A549 (cell line): ENCODE measurements around the gene SNTB2. TPM values are rescaled to one million over a fixed set of nuclear protein-coding genes. Genes with fewer than 3 reads are reported as not detected.

Experiments used
- ATAC-seq, 2 experiments: fragments of 200-7000 bp in 1 of 2; fragments of >200 bp in 1 of 2; cut with Nextera tagmentation in 1 of 2; cut with Tn5 transposase in 1 of 2; 3 replicates each; pipeline versions ENCODE4 v1.8.0 to v1.9.1; 2018 to 2020; ENCODE audit warnings: mild to moderate bottlenecking in 1 of 2, moderate library complexity in 1 of 2
- CTCF ChIA-PET: fragments of 300-600 bp; sonication (Branson Sonifier 250); formaldehyde crosslinking; extraction: SDS; loops from one replicate; lab custom pipeline; 2021; ENCODE audit warnings: antibody characterized with exemption, inconsistent platforms; lab: Yijun Ruan, JAX
- POLR2A ChIA-PET: fragments of 350-600 bp; formaldehyde crosslinking; extraction: SDS; loops from one replicate; lab custom pipeline; 2021; ENCODE audit warnings: antibody characterized with exemption, inconsistent platforms; lab: Yijun Ruan, JAX
- DNase-seq, 2 experiments: peaks; one replicate each; pipeline versions ENCODE4 v3.0.0 to v3.0.0-alpha.2; 2011 to 2016; ENCODE audit warnings: low read depth in 1 of 2, low spot score in 1 of 2
- FAIRE-seq: peaks from 2 replicates; lab custom pipeline; 2011; peaks lifted over from hg19 to GRCh38; lab: Jason Lieb, UNC
- H3K27ac ChIP-seq, 2 experiments: fragments of >200 bp; sonication (Bioruptor Twin); formaldehyde crosslinking; 3 replicates each; pipeline ENCODE4 v1.5.1; 2016 to 2017
- H3K4me1 ChIP-seq: fragments of >200 bp; sonication (Bioruptor Twin); formaldehyde crosslinking; 3 replicates; pipeline ENCODE4 v1.6.1; 2016
- H3K4me2 ChIP-seq: fragments of >200 bp; sonication (Bioruptor Twin); formaldehyde crosslinking; 3 replicates; pipeline ENCODE4 v1.6.1; 2016
- H3K4me3 ChIP-seq: fragments of >200 bp; sonication (Bioruptor Twin); formaldehyde crosslinking; 3 replicates; pipeline ENCODE4 v1.5.1; 2016
- H3K9me3 ChIP-seq: fragments of >200 bp; sonication (Bioruptor Twin); formaldehyde crosslinking; 3 replicates; pipeline ENCODE4 v1.6.1; 2016
- BHLHE40 ChIP-seq: IDR thresholded peaks from 2 replicates; pipeline ENCODE4 v1.6.1; 2012; ENCODE audit warnings: low read depth, low read length, inconsistent platforms
- CEBPB ChIP-seq, 2 experiments: fragments of >200 bp in 1 of 2; sonication (Bioruptor Twin) in 1 of 2; formaldehyde crosslinking in 1 of 2; IDR thresholded peaks; 2 replicates each; pipeline ENCODE4 v1.6.1; 2012 to 2016
- CHD2 ChIP-seq: fragments of 150-350 bp; IDR thresholded peaks from 2 replicates; pipeline ENCODE4 v1.6.1; 2014; ENCODE audit warnings: low read length; ENCODE audit not compliant: partially characterized antibody
- CHD4 ChIP-seq: fragments of 200-600 bp; sonication (generic); IDR thresholded peaks from 2 replicates; pipeline ENCODE4 v1.6.1; 2016; ENCODE audit warnings: antibody characterized with exemption, mild to moderate bottlenecking, borderline replicate concordance
- EP300 ChIP-seq, 2 experiments: fragments of >200 bp; sonication (Bioruptor Twin); formaldehyde crosslinking; IDR thresholded peaks; 2 replicates in 1 of 2; 3 replicates in 1 of 2; pipeline ENCODE4 v1.6.1; 2016 to 2017
- FOSB ChIP-seq: fragments of 250-450 bp; sonication (Bioruptor Pico); IDR thresholded peaks from 2 replicates; pipeline ENCODE4 v1.5.0; 2020; ENCODE audit warnings: mild to moderate bottlenecking, moderate library complexity
- FOSL2 ChIP-seq, 2 experiments: fragments of 450-650 bp in 1 of 2; fragments of >200 bp in 1 of 2; sonication (Bioruptor Twin) in 1 of 2; formaldehyde crosslinking; IDR thresholded peaks; 2 replicates each; pipeline versions ENCODE4 v1.5.0 to v1.6.1; 2016 to 2020; ENCODE audit warnings: mild to moderate bottlenecking in 1 of 2, moderate library complexity in 1 of 2
- FOXS1 ChIP-seq: fragments of 250-450 bp; sonication (Bioruptor Pico); IDR thresholded peaks from 2 replicates; pipeline ENCODE4 v1.5.0; 2020; ENCODE audit warnings: mild to moderate bottlenecking, moderate library complexity
- GATA3 ChIP-seq: IDR thresholded peaks from 2 replicates; pipeline ENCODE4 v1.6.1; 2012; ENCODE audit warnings: borderline replicate concordance
- HEYL ChIP-seq: fragments of 250-450 bp; sonication (Bioruptor Pico); IDR thresholded peaks from 2 replicates; pipeline ENCODE4 v1.8.0; 2021; ENCODE audit warnings: mild to moderate bottlenecking, moderate library complexity
- HOXB13 ChIP-seq: fragments of 250-450 bp; sonication (Bioruptor Pico); IDR thresholded peaks from 2 replicates; pipeline ENCODE4 v1.5.0; 2020; ENCODE audit warnings: low read depth, mild to moderate bottlenecking, moderate library complexity
- JUN ChIP-seq, 2 experiments: fragments of >200 bp; sonication (Bioruptor Twin); formaldehyde crosslinking; IDR thresholded peaks; 2 replicates in 1 of 2; 3 replicates in 1 of 2; pipeline ENCODE4 v1.6.1; 2016 to 2017
- KDM5A ChIP-seq: fragments of 200-600 bp; sonication (generic); IDR thresholded peaks from 2 replicates; pipeline ENCODE4 v1.6.1; 2016; ENCODE audit warnings: antibody characterized with exemption, mild to moderate bottlenecking
- MAFK ChIP-seq: fragments of 450-650 bp; IDR thresholded peaks from 2 replicates; pipeline ENCODE4 v1.6.1; 2014; ENCODE audit not compliant: partially characterized antibody
- NPAS2 ChIP-seq: fragments of 250-450 bp; sonication (Bioruptor Pico); IDR thresholded peaks from 2 replicates; pipeline ENCODE4 v1.8.0; 2022; ENCODE audit warnings: mild to moderate bottlenecking, moderate library complexity, borderline replicate concordance
- PHF8 ChIP-seq: fragments of 200-600 bp; sonication (generic); IDR thresholded peaks from 2 replicates; pipeline ENCODE4 v1.6.1; 2016; ENCODE audit warnings: low read depth, mild to moderate bottlenecking, antibody characterized with exemption, moderate library complexity, borderline replicate concordance
- POLR2AphosphoS2 ChIP-seq: conservative IDR thresholded peaks from 2 replicates; pipeline ENCODE4 v1.6.1; 2012; ENCODE audit warnings: low read length, improper control_type of control experiment, inconsistent platforms
- RAD21 ChIP-seq, 2 experiments: fragments of >200 bp in 1 of 2; sonication (Bioruptor Twin) in 1 of 2; formaldehyde crosslinking in 1 of 2; IDR thresholded peaks in 1 of 2; conservative IDR thresholded peaks in 1 of 2; 2 replicates in 1 of 2; 3 replicates in 1 of 2; pipeline ENCODE4 v1.6.1; 2012 to 2018; ENCODE audit warnings: inconsistent platforms in 1 of 2
- RCOR1 ChIP-seq: fragments of 150-350 bp; IDR thresholded peaks from 2 replicates; pipeline ENCODE4 v1.6.1; 2014; ENCODE audit warnings: antibody characterized with exemption, low read length, low read depth
- RNF2 ChIP-seq: fragments of 200-600 bp; sonication (generic); IDR thresholded peaks from 2 replicates; pipeline ENCODE4 v1.6.1; 2016; ENCODE audit warnings: low read depth, mild to moderate bottlenecking, antibody characterized with exemption, moderate library complexity, borderline replicate concordance
- TFCP2L1 ChIP-seq: fragments of 250-450 bp; sonication (Bioruptor Pico); IDR thresholded peaks from 2 replicates; pipeline ENCODE4 v1.5.0; 2021; ENCODE audit warnings: mild to moderate bottlenecking
- ZC3H11A ChIP-seq: fragments of 450-650 bp; IDR thresholded peaks from 2 replicates; pipeline ENCODE4 v1.6.1; 2014; ENCODE audit warnings: antibody characterized with exemption, mild to moderate bottlenecking
- ZNF302 ChIP-seq: fragments of 250-450 bp; sonication (Bioruptor Pico); IDR thresholded peaks from 2 replicates; pipeline ENCODE4 v1.9.0; 2021; ENCODE audit warnings: inconsistent platforms, mild to moderate bottlenecking, moderate library complexity
- ZSCAN20 ChIP-seq: fragments of 250-450 bp; sonication (Bioruptor Pico); IDR thresholded peaks from 2 replicates; pipeline ENCODE4 v1.8.0; 2022; ENCODE audit warnings: mild to moderate bottlenecking, moderate library complexity
- WGBS: methylation state at CpG from one replicate; pipeline ENCODE4 v1.1.6; 2017; ENCODE audit errors: missing lambda C conversion rate; 5-methylcytosine and 5-hydroxymethylcytosine counted together
- polyA plus RNA-seq, 4 experiments: library from polyadenylated mRNA; depleted of rRNA in 3 of 4; stranded (reverse); fragments of >200 nt; fragmentation: RNase III in 1 of 4; extraction: RNeasy Plus Mini Kit Qiagen cat#74134 plus additional on column Dnase treatment in 1 of 4; gene quantifications; 2 replicates in 3 of 4; 3 replicates in 1 of 4; pipeline ENCODE4 v1.2.3, GENCODE V29; 2011 to 2017
- TF ChIP-seq, protein P1 (sequence below): fragments of 250-450 bp; sonication (Bioruptor Pico); IDR thresholded peaks from 2 replicates; pipeline ENCODE4 v1.5.0; 2020; ENCODE audit warnings: low read depth, mild to moderate bottlenecking, moderate library complexity
- TF ChIP-seq, protein P2 (sequence below): fragments of 150-350 bp; IDR thresholded peaks from 2 replicates; pipeline ENCODE4 v1.6.1; 2014; ENCODE audit warnings: low read depth, mild to moderate bottlenecking, low read length
- TF ChIP-seq, protein P3 (sequence below): IDR thresholded peaks from 2 replicates; pipeline ENCODE4 v1.6.1; 2012
- TF ChIP-seq, protein P4 (sequence below): fragments of 450-650 bp; IDR thresholded peaks from 2 replicates; pipeline ENCODE4 v1.6.1; 2014; ENCODE audit warnings: antibody characterized with exemption
- TF ChIP-seq, protein P5 (sequence below): fragments of >200 bp; sonication (Bioruptor Twin); formaldehyde crosslinking; IDR thresholded peaks from 3 replicates; pipeline ENCODE4 v1.5.1; 2016
- TF ChIP-seq, protein P6 (sequence below): fragments of 250-450 bp; sonication (Bioruptor Pico); IDR thresholded peaks from 2 replicates; pipeline ENCODE4 v1.5.0; 2021; ENCODE audit warnings: mild to moderate bottlenecking, moderate library complexity, borderline replicate concordance

SNTB2 gene
- polyA plus RNA-seq, 2 of the 4 experiments (the other 2 are of a cell fraction), result 7.8 to 20.8 TPM

DNA sequence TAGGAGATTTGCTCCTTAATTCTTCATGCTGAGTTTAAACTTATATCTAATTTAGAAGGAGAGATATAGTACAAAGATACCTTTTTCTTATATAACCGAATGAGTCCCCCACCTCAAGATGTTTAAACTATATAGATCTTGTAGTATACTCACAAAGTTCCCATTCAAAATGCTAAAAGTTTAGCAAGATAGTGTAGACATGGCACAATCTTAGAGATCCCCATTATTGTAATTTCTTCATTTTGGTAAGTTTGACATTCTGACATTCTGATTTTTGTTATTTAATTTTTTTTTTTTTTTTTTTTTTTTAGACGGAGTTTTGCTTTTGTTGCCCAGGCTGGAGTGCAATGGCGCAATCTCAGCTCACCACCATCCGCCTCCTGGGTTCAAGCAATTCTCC lies 22.8 kb downstream of the SNTB2 start:
- no peak for ATAC-seq
- H3K4me3 ChIP-seq, result no peak overlapping the region
- CTCF ChIA-PET, result interaction anchor here (0.6 to 2.1 kb wide), 3 partner anchors 16 to 77 kb away, joined by 3 to 6 read pairs (median 4); no protein-coding TSS in a partner anchor
- peaks cover 8% of the 10 kb centered on the region; the same call in 2 of the 3 replicates for H3K4me1 ChIP-seq
- TF ChIP-seq CHD4 (no peak), JUN (IDR thresholded peaks at IDR 0.05) (no peak), RCOR1 (no peak), MAFK (no peak), CHD2 (no peak), FOSL2 (IDR thresholded peaks at IDR 0.05) (no peak), FOSL2 (CRISPR knock-in tag; IDR thresholded peaks at IDR 0.05) (no peak), TFCP2L1 (CRISPR knock-in tag) (no peak), ZC3H11A (no peak), EP300 (IDR thresholded peaks at IDR 0.05) (no peak), BHLHE40 (no peak)
- TF ChIP-seq, protein P1, sequence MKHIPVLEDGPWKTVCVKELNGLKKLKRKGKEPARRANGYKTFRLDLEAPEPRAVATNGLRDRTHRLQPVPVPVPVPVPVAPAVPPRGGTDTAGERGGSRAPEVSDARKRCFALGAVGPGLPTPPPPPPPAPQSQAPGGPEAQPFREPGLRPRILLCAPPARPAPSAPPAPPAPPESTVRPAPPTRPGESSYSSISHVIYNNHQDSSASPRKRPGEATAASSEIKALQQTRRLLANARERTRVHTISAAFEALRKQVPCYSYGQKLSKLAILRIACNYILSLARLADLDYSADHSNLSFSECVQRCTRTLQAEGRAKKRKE (CRISPR knock-in tag), result no peak
- TF ChIP-seq, protein P2, sequence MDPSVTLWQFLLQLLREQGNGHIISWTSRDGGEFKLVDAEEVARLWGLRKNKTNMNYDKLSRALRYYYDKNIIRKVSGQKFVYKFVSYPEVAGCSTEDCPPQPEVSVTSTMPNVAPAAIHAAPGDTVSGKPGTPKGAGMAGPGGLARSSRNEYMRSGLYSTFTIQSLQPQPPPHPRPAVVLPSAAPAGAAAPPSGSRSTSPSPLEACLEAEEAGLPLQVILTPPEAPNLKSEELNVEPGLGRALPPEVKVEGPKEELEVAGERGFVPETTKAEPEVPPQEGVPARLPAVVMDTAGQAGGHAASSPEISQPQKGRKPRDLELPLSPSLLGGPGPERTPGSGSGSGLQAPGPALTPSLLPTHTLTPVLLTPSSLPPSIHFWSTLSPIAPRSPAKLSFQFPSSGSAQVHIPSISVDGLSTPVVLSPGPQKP, result no peak
- TF ChIP-seq, protein P3, sequence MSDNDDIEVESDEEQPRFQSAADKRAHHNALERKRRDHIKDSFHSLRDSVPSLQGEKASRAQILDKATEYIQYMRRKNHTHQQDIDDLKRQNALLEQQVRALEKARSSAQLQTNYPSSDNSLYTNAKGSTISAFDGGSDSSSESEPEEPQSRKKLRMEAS, result no peak
- no peak overlapping the region for H3K4me2 ChIP-seq
- POLR2A ChIA-PET, result no interaction called here
- no peak for FAIRE-seq
- no peak overlapping the region for H3K27ac ChIP-seq
- WGBS, result 93% methylated on average over 4 of the region's 4 CpGs
- H3K9me3 ChIP-seq, result no peaks in the 10 kb centered on the region
- DNase-seq, result no peak

DNA sequence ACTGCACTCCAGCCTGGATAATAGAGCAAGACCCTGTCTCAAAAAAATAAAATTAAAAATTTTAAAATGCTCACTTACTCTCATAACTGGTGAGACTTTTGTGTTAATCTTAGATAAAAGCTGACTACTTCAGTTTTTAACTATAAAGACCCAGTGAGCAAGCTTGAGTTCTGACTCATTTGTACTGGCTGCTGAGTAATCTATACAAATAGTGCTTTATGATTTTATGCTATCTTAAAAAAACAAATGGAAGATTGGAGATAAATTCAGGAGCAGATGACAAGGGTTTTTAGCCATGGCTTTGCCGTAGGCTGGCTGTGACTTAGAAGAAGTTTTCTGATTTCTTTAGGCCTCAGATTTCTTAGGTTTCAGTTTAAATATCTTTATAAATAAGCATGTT lies 30.5 kb downstream of the SNTB2 start:
- WGBS, result 2% methylated on average over 1 of the region's 1 CpG
- ChIA-PET CTCF (interaction anchor here (1.0 to 1.1 kb wide), 2 partner anchors 35 to 67 kb away, joined by 3 to 4 read pairs; no protein-coding TSS in a partner anchor), POLR2A (interaction anchor here (1.1 to 1.4 kb wide), 2 partner anchors 30 to 67 kb away, joined by 4 read pairs; partner anchors contain the start of gene SNTB2)
- peaks cover 62% of the 10 kb centered on the region for H3K4me1 ChIP-seq
- ATAC-seq (peak; percentile 81 to 82; a peak in 5 of 6 replicates), FAIRE-seq (no peak), DNase-seq (peak; percentile 42 to 53)
- H3K27ac ChIP-seq, result peak overlapping the region; percentile 71 to 83
- H3K9me3 ChIP-seq, result no peaks in the 10 kb centered on the region
- peak overlapping the region; percentile 63 for H3K4me2 ChIP-seq
- H3K4me3 ChIP-seq, result no peak overlapping the region
- TF ChIP-seq RNF2 (no peak), GATA3 (peak; percentile 89; the same call in 1 of the 2 replicates), CEBPB (IDR thresholded peaks at IDR 0.05) (peak in 1 of 2 experiments; percentile 25; a peak in 1 of 4 replicates), ZNF302 (CRISPR knock-in tag) (no peak), FOSB (CRISPR knock-in tag) (no peak), ZC3H11A (no peak), KDM5A (no peak), ZSCAN20 (no peak), NPAS2 (no peak), RAD21 (conservative IDR thresholded peaks at IDR 0.05 in 1 of 2, IDR thresholded peaks at IDR 0.05 in 1 of 2) (no peak), PHF8 (no peak), POLR2AphosphoS2 (no peak), HOXB13 (CRISPR knock-in tag) (no peak), HEYL (no peak), FOXS1 (CRISPR knock-in tag) (peak; percentile 28; the same call in 1 of the 2 replicates), EP300 (IDR thresholded peaks at IDR 0.05) (no peak)
- TF ChIP-seq, protein P4, sequence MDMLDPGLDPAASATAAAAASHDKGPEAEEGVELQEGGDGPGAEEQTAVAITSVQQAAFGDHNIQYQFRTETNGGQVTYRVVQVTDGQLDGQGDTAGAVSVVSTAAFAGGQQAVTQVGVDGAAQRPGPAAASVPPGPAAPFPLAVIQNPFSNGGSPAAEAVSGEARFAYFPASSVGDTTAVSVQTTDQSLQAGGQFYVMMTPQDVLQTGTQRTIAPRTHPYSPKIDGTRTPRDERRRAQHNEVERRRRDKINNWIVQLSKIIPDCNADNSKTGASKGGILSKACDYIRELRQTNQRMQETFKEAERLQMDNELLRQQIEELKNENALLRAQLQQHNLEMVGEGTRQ, result no peak
- TF ChIP-seq, protein P5, sequence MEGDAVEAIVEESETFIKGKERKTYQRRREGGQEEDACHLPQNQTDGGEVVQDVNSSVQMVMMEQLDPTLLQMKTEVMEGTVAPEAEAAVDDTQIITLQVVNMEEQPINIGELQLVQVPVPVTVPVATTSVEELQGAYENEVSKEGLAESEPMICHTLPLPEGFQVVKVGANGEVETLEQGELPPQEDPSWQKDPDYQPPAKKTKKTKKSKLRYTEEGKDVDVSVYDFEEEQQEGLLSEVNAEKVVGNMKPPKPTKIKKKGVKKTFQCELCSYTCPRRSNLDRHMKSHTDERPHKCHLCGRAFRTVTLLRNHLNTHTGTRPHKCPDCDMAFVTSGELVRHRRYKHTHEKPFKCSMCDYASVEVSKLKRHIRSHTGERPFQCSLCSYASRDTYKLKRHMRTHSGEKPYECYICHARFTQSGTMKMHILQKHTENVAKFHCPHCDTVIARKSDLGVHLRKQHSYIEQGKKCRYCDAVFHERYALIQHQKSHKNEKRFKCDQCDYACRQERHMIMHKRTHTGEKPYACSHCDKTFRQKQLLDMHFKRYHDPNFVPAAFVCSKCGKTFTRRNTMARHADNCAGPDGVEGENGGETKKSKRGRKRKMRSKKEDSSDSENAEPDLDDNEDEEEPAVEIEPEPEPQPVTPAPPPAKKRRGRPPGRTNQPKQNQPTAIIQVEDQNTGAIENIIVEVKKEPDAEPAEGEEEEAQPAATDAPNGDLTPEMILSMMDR, result no peak
- TF ChIP-seq, protein P1 (CRISPR knock-in tag), result no peak
- TF ChIP-seq, protein P6, sequence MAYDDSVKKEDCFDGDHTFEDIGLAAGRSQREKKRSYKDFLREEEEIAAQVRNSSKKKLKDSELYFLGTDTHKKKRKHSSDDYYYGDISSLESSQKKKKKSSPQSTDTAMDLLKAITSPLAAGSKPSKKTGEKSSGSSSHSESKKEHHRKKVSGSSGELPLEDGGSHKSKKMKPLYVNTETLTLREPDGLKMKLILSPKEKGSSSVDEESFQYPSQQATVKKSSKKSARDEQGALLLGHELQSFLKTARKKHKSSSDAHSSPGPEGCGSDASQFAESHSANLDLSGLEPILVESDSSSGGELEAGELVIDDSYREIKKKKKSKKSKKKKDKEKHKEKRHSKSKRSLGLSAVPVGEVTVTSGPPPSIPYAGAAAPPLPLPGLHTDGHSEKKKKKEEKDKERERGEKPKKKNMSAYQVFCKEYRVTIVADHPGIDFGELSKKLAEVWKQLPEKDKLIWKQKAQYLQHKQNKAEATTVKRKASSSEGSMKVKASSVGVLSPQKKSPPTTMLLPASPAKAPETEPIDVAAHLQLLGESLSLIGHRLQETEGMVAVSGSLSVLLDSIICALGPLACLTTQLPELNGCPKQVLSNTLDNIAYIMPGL (CRISPR knock-in tag), result no peak
